HL-60 (cell line): ENCODE measurements around the gene SLC5A2.
A peak's percentile ranks its signal among the peaks of the same experiment; 100 is the strongest.

Experiments used
- CTCF ChIP-seq: IDR thresholded peaks from one replicate; pipeline ENCODE4 v1.5.1; 2011; ENCODE audit warnings: low read length, control low read depth, inconsistent platforms; ENCODE audit not compliant: insufficient read depth
- GABPA ChIP-seq: IDR thresholded peaks from 2 replicates; pipeline ENCODE4 v1.6.1; 2012; ENCODE audit warnings: low read depth
- POLR2AphosphoS5 ChIP-seq: IDR thresholded peaks from 2 replicates; pipeline ENCODE4 v1.6.1; 2012; ENCODE audit warnings: low read depth
- REST ChIP-seq: IDR thresholded peaks from 2 replicates; pipeline ENCODE4 v1.6.1; 2012; ENCODE audit warnings: low read depth; ENCODE audit not compliant: insufficient replicate concordance
- SPI1 ChIP-seq: IDR thresholded peaks from 2 replicates; pipeline ENCODE4 v1.6.1; 2012; ENCODE audit warnings: low read depth, mild to moderate bottlenecking, borderline replicate concordance

- no peak for TF ChIP-seq CTCF
- TF ChIP-seq POLR2AphosphoS5: 0 out of 2 replicates have a peak, but pooled peaks have one; percentile 16
- no peak for TF ChIP-seq REST
- no peak for TF ChIP-seq SPI1
- TF ChIP-seq GABPA: no peak
Measured at GRCh38 chr16:31453255-31454204, 29.4 kb upstream of the SLC5A2 start.
